Inferior parietal cortex (tissue), 1 donor: ENCODE measurements around the gene CDK16.

Experiments
- DNase-seq: peaks from one replicate; pipeline ENCODE4 v3.0.0-alpha.2; 2016; ENCODE audit errors: extremely low spot score

The CDK16 gene

GRCh38 chrX:47218280-47218919 lies at the start of gene CDK16:
Gene CDK16 (plus strand): TSS chrX:47218681. CDS start chrX:47223558, 4,877 bp downstream.
- peak; percentile 76 for DNase-seq

DNA sequence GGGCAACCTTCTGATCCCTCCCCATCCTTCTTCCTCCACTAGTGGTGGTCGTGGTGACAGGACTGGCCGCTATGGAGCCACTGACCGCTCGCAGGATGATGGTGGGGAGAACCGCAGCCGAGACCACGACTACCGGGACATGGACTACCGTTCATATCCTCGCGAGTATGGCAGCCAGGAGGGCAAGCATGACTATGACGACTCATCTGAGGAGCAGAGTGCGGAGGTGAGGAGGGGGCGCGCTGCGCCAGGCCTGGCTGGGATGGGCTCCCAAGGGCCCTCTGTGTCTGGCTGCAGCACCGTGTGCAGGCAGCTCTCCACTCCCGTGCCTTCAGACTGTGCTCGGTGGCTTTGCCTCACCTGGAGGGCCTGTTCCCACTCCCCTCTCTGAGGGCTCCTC lies 49.2 kb upstream of the CDK16 start:
- no peak for DNase-seq

GRCh38 chrX:47169726-47170515 lies 48.6 kb upstream of the CDK16 start:
- no peak for DNase-seq

- DNase-seq, result no peak
Measured at GRCh38 chrX:47170861-47171692, 47.4 kb upstream of the CDK16 start.

DNA sequence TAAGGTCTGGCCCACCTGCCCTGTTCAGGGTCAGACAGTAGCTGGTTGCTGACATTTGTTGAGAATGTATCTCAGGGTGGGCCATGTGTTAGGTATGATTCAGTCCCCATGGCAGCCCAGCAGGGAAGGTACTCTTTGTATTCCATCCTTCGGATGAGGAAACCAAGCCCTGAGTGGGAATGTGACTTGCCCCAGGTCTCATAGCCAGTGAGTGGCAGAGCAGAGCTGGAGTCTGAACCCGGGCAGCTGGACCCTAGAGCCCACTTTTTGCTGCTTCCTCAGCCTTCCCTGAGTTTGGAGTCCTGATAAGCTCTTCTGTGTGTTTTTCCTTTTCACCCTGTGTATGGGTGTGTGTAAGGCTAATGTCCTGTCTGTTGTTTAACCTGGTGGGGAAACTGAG lies 46.5 kb upstream of the CDK16 start:
- DNase-seq, result no peak

- no peak for DNase-seq
Measured at GRCh38 chrX:47172549-47172948, 45.9 kb upstream of the CDK16 start.

- DNase-seq, result no peak
Measured at GRCh38 chrX:47172971-47173792, 45.3 kb upstream of the CDK16 start.

DNA sequence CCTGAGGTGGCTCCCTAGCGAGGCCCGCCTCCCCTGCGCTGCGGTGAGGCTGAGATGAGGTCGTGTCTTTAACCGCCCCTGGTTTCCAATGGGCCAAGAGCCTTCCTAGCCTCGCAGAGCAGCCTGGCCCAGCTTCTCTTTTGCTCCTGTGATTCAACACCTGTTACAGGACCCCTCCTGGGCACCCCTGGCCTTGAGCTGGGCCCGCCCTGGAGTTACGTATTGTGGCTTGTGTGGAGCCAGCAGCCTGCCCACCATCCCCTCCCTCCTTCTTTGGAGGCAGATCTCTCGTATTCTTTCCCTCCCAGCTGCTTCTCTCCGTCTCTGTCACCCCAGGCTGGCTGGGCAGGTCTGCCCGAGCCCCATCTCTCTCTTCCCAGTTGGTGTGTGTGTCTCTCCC lies 44.1 kb upstream of the CDK16 start:
- no peak for DNase-seq

GRCh38 chrX:47174846-47175587 lies 43.5 kb upstream of the CDK16 start:
- DNase-seq, result no peak

DNA sequence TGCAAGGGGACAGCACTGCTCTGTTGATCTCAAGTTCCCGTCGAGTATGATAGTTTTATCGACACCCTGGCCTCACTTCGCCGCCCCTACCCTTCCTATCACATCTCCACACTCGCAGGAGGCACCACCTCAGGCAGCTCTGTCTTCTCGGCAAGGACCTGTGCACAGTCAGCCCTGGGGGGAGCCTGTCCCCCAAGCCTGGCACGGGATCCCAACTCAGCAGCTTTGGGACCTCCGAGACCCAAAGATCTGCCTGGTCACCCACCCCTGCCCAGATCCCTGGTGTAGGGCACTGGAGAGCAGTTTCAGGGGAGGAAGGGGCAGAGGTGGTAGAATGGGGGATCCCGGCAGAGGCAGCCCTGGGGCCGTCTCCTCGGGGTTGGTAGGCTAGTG lies 42.9 kb upstream of the CDK16 start:
- DNase-seq, result no peak

- no peak for DNase-seq
Measured at GRCh38 chrX:47176101-47176740, 42.3 kb upstream of the CDK16 start.

DNA sequence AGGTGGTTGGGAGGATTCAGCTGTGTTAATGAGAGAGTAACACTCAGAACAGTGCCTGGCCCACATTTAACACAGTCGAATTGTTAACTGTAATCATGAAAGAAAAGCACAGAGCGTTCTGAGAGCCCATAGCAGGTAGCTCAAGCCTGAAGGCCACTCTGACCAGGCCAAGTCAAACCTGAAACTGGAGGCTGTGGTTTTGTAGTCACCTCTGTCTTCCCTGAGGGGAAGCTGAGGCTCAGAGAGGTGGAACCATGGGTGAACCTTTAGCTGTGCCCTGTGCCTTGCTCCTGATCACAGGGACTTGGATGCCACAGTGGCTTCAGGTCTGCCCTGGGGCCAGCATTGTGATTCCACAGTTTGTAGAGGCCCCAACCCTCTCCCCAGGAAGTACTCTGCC lies 41.4 kb upstream of the CDK16 start:
- DNase-seq, result no peak

- DNase-seq, result no peak
Measured at GRCh38 chrX:47178337-47178736, 40.1 kb upstream of the CDK16 start.

DNA sequence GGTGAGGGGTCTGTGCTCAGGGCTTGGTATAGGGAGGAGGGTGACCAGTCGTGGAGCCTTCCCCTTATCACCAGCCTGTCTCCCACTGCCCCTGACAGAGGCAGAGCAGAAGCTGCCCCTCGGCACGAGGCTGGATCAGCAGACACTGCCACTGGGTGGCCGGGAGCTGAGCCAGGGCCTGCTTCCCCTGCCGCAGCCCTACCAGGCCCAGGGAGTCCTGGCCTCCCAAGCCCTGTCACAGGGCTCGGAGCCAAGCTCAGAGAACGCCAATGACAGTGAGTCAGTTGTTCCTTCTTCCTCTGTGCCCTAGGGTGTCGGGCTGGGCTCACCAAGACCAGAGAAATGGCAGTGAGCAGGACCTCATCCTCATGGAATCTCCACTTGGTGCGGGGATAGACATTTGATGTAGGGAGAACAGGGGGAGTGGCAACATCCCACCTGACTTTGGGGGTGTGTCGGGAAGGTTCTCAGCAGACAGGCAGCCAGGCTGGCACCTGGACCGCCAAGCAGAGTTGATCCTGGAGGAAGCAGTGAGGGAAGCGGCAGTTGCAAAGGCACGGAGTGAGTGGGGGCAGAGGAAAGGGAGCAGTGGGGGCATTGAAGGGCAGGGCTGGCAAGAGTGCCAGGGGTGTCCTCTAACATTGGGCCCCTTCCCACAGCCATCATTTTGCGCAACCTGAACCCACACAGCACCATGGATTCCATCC lies 39.1 kb upstream of the CDK16 start:
- DNase-seq, result peak; percentile 31

GRCh38 chrX:47179928-47180255 lies 38.6 kb upstream of the CDK16 start:
- DNase-seq, result no peak

- DNase-seq, result no peak
Measured at GRCh38 chrX:47180346-47180745, 38.1 kb upstream of the CDK16 start.

GRCh38 chrX:47181301-47181700 lies 37.2 kb upstream of the CDK16 start:
- no peak for DNase-seq

GRCh38 chrX:47182106-47182700 lies 36.3 kb upstream of the CDK16 start:
- DNase-seq, result no peak

GRCh38 chrX:47184486-47184885 lies 34.0 kb upstream of the CDK16 start:
- no peak for DNase-seq

DNA sequence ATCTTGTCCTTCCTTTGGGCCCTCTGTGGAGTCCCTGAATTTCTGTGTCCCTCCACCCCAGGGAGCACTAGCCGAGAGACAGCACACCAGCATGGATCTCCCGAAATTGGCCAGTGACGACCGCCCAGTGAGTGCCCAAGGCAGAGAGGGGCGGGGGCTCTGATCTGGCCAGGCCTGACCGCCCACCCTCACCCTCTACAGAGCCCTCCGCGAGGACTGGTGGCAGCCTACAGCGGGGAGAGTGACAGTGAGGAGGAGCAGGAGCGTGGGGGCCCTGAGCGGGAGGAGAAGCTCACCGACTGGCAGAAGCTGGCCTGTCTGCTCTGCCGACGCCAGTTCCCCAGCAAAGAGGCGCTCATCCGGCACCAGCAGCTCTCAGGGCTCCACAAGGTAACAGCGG lies 33.2 kb upstream of the CDK16 start:
- no peak for DNase-seq
